ENCODE data around the gene CFAP65.

- no peak for TF ChIP-seq POLR2AphosphoS5 (IDR thresholded peaks at IDR 0.05; ENCODE audit: insufficient read depth in 1 of 2, low read depth in 1 of 2)
- no peak for TF ChIP-seq POLR2A (IDR thresholded peaks at IDR 0.05)
- TF ChIP-seq, protein P1, sequence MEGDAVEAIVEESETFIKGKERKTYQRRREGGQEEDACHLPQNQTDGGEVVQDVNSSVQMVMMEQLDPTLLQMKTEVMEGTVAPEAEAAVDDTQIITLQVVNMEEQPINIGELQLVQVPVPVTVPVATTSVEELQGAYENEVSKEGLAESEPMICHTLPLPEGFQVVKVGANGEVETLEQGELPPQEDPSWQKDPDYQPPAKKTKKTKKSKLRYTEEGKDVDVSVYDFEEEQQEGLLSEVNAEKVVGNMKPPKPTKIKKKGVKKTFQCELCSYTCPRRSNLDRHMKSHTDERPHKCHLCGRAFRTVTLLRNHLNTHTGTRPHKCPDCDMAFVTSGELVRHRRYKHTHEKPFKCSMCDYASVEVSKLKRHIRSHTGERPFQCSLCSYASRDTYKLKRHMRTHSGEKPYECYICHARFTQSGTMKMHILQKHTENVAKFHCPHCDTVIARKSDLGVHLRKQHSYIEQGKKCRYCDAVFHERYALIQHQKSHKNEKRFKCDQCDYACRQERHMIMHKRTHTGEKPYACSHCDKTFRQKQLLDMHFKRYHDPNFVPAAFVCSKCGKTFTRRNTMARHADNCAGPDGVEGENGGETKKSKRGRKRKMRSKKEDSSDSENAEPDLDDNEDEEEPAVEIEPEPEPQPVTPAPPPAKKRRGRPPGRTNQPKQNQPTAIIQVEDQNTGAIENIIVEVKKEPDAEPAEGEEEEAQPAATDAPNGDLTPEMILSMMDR (IDR thresholded peaks at IDR 0.05), result no peak
Measured at GRCh38 chr2:219017201-219017931, 23.9 kb downstream of the CFAP65 start.

All from vagina (tissue), 2 donors.